A204.1 (cell line): ENCODE data around the gene KLHL28.

Source experiments
- FAIRE-seq: peaks from 2 replicates; lab custom pipeline; 2012; peaks lifted over from hg19 to GRCh38; lab: Jason Lieb, UNC

The KLHL28 gene

GRCh38 chr14:44961554-44962333, at the start of gene KLHL28, which contains the start of gene TOGARAM1:
KLHL28 (minus strand) TSS chr14:44961947; CDS start chr14:44945928, 16,019 bp downstream.
TOGARAM1 (plus strand) TSS chr14:44962190; CDS start chr14:44962422, 232 bp downstream.
- FAIRE-seq, result peak; percentile 99

- no peak for FAIRE-seq
Observed at GRCh38 chr14:45003924-45004323, 42.2 kb upstream of the KLHL28 start.

GRCh38 chr14:44995770-44996294, 34.1 kb upstream of the KLHL28 start:
- FAIRE-seq, result no peak

- no peak for FAIRE-seq
Observed at GRCh38 chr14:44995196-44995595, 33.4 kb upstream of the KLHL28 start.

- FAIRE-seq, result no peak
Observed at GRCh38 chr14:44990533-44990932, 28.8 kb upstream of the KLHL28 start.

GRCh38 chr14:44989497-44990440, 28.0 kb upstream of the KLHL28 start:
- no peak for FAIRE-seq

DNA sequence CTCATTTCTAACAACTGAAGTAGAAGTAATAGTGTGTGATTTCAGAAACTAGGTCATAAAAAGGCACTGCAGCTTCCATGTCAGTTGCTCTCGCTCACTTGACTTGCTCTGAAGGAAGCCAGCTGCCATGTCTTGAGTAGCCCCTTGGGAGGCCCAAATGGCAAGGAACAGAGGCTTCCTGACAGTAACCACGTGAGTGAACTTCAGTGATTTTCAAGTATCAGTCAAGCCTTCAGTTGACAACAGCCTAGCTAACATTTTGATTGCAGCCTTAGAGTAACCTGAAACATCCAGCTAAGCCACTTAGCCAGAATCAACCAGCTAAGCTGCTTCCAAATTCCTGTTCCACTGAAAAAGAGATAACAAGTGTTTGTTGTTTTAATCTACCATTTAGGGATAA, 26.9 kb upstream of the KLHL28 start:
- FAIRE-seq, result no peak

DNA sequence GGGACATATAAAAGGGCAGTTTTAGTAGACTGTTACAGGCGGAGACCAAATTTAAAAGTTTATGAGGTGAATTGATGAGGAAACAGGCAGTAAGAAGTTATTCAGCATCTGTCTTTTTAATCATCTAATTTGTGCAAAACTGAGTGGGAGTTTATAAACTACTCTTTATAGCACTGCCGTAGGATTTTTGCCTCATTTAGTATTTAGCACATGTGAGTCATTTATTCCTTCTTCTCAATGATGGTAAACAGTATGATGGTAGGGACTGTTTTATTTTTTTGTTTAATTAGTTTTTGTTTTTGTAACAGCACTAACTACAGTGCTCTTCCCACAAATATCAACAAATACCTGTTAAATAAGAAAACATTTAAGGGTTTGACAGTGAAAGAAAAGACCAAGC, 20.8 kb upstream of the KLHL28 start:
- FAIRE-seq, result no peak

DNA sequence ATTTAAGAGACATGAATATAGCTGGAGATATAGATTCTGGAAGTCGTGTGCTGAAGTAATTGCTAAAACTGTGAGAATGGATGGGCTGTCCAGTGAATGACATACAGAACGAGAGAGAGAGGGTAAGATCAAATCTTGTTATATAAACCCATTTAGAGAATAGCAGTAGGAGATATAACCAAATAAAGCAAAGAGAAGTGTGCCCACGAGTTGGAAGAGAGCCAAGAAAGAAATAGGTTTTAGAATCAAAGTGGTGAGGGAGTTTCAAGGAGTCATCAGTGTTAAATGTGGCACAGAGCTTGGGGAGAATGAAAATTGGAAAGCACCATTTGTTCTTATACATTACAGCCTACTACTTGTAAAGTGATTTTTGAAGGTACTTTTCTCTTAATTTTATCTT, 19.5 kb upstream of the KLHL28 start:
- FAIRE-seq, result no peak

- no peak for FAIRE-seq
Observed at GRCh38 chr14:44979740-44980356, 18.1 kb upstream of the KLHL28 start.

- no peak for FAIRE-seq
Observed at GRCh38 chr14:44979273-44979672, 17.5 kb upstream of the KLHL28 start.

DNA sequence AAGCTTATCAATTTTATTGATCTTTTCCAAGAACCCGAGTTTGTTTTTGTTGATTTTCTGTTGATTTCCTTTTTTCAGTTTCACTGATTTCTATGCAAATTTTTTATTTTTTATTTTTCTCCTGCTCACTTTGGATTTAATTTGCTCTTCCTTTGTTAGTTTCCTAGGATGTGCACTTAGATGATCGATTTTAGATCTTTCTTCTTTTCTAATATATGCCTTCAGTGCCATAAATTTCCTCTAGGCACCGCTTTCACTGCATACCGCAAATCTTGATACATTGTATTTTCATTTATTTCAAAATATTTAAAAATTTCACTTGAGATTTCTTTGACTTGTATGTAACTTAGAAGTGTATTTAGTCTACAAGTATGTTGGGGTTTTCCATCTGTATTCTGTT, 9.7 kb upstream of the KLHL28 start:
- no peak for FAIRE-seq

- FAIRE-seq, result no peak
Observed at GRCh38 chr14:44970907-44971306, 9.2 kb upstream of the KLHL28 start.

GRCh38 chr14:44968714-44969113, 7.0 kb upstream of the KLHL28 start:
- FAIRE-seq, result no peak

- FAIRE-seq, result no peak
Observed at GRCh38 chr14:44966601-44967336, 5.0 kb upstream of the KLHL28 start.

DNA sequence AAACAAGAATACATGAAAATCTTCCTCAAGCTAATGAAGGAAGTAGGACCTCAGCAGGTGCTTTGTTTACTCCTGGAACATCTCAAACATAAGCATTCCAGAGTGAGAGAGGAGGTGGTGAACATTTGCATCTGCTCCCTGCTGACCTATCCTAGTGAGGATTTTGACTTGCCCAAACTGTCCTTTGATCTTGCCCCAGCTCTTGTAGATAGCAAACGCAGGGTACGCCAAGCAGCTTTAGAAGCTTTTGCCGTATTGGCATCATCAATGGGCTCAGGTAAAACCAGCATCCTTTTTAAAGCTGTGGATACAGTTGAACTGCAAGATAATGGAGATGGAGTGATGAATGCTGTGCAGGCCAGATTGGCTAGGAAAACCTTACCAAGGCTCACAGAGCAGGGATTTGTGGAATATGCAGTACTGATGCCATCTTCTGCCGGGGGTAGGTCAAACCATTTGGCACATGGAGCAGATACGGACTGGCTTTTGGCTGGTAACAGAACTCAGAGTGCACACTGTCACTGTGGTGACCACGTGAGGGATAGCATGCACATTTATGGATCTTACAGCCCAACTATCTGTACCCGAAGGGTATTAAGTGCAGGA, 2.1 kb upstream of the KLHL28 start:
- FAIRE-seq, result no peak

- no peak for FAIRE-seq
Observed at GRCh38 chr14:44963044-44963528, 1.3 kb upstream of the KLHL28 start.

- FAIRE-seq, result no peak
Observed at GRCh38 chr14:44962334-44963043, 742 bp upstream of the KLHL28 start.

GRCh38 chr14:44961151-44961553, 595 bp downstream of the KLHL28 start:
- FAIRE-seq, result no peak

- FAIRE-seq, result no peak
Observed at GRCh38 chr14:44960646-44961045, 1.1 kb downstream of the KLHL28 start.
